H9 (cell line): ENCODE measurements around the gene TSEN15. TPM values are rescaled to one million over a fixed set of nuclear protein-coding genes. Genes with fewer than 3 reads are reported as not detected.

Experiments used
- DNase-seq: peaks from one replicate; pipeline ENCODE4 v3.0.0-alpha.2; 2017
- H2AFZ ChIP-seq: one replicate; pipeline ENCODE4 v1.6.1; 2013; ENCODE audit warnings: mild to moderate bottlenecking, low read length, control low read depth, moderate library complexity
- H2AK5ac ChIP-seq: 2 replicates; pipeline ENCODE4 v1.6.1; 2013; ENCODE audit warnings: low read length, control low read depth, mixed read lengths; ENCODE audit not compliant: insufficient read length
- H2BK120ac ChIP-seq: one replicate; pipeline ENCODE4 v1.6.1; 2013; ENCODE audit warnings: low read depth, mild to moderate bottlenecking, low read length, control low read depth, inconsistent platforms; ENCODE audit not compliant: poor library complexity, severe bottlenecking
- H2BK12ac ChIP-seq: 2 replicates; pipeline ENCODE4 v1.6.1; 2013; ENCODE audit warnings: low read length, control low read depth, mixed read lengths, low read depth; ENCODE audit not compliant: insufficient read length
- H2BK15ac ChIP-seq: 2 replicates; pipeline ENCODE4 v1.6.1; 2013; ENCODE audit warnings: low read depth, low read length, control low read depth
- H2BK20ac ChIP-seq: one replicate; pipeline ENCODE4 v1.6.1; 2013; ENCODE audit warnings: low read depth, mild to moderate bottlenecking, low read length, control low read depth, inconsistent platforms; ENCODE audit not compliant: poor library complexity, severe bottlenecking
- H2BK5ac ChIP-seq: 2 replicates; pipeline ENCODE4 v1.6.1; 2013; ENCODE audit warnings: low read length, control low read depth, mixed read lengths; ENCODE audit not compliant: insufficient read length
- H3K14ac ChIP-seq: 2 replicates; pipeline ENCODE4 v1.6.1; 2013; ENCODE audit warnings: low read length, control low read depth; ENCODE audit not compliant: insufficient read depth
- H3K18ac ChIP-seq: 2 replicates; pipeline ENCODE4 v1.6.1; 2013; ENCODE audit warnings: low read depth, mild to moderate bottlenecking, mixed read lengths, low read length, control low read depth; ENCODE audit not compliant: insufficient read length
- H3K23ac ChIP-seq: 2 replicates; pipeline ENCODE4 v1.6.1; 2013; ENCODE audit warnings: low read length, control low read depth, mixed read lengths, low read depth; ENCODE audit not compliant: insufficient read length
- H3K23me2 ChIP-seq: 2 replicates; pipeline ENCODE4 v1.6.1; 2013; ENCODE audit warnings: low read depth, mild to moderate bottlenecking, mixed read lengths, low read length, control low read depth; ENCODE audit not compliant: insufficient read length, poor library complexity, severe bottlenecking
- H3K27ac ChIP-seq: 2 replicates; pipeline ENCODE4 v1.5.1; 2013; ENCODE audit warnings: low read length, control low read depth, mixed read lengths, low read depth; ENCODE audit not compliant: insufficient read length
- H3K27me3 ChIP-seq: 2 replicates; pipeline ENCODE4 v1.6.1; 2013; ENCODE audit warnings: low read length, control low read depth, inconsistent platforms; ENCODE audit not compliant: insufficient read depth
- H3K4ac ChIP-seq: 2 replicates; pipeline ENCODE4 v1.6.1; 2013; ENCODE audit warnings: low read depth, mild to moderate bottlenecking, control low read depth, inconsistent platforms, low read length, moderate library complexity
- H3K4me1 ChIP-seq: 2 replicates; pipeline ENCODE4 v1.6.1; 2013; ENCODE audit warnings: low read length, control low read depth, inconsistent platforms; ENCODE audit not compliant: insufficient read depth
- H3K4me2 ChIP-seq: 2 replicates; pipeline ENCODE4 v1.6.1; 2013; ENCODE audit warnings: low read length, control low read depth, mixed read lengths; ENCODE audit not compliant: insufficient read length, insufficient read depth
- H3K56ac ChIP-seq: 2 replicates; pipeline ENCODE4 v1.6.1; 2013; ENCODE audit warnings: low read depth, mild to moderate bottlenecking, mixed read lengths, low read length, control low read depth; ENCODE audit not compliant: insufficient read length
- H3K79me1 ChIP-seq: 2 replicates; pipeline ENCODE4 v1.6.1; 2013; ENCODE audit warnings: low read depth, mild to moderate bottlenecking, moderate library complexity, low read length, control low read depth, inconsistent platforms; ENCODE audit not compliant: insufficient read depth, poor library complexity, severe bottlenecking
- H3K79me2 ChIP-seq: 2 replicates; pipeline ENCODE4 v1.6.1; 2013; ENCODE audit warnings: low read length, control low read depth, inconsistent platforms; ENCODE audit not compliant: insufficient read depth
- H3K9ac ChIP-seq: 2 replicates; pipeline ENCODE4 v1.6.1; 2013; ENCODE audit warnings: low read length, control low read depth, mixed read lengths; ENCODE audit not compliant: insufficient read length; ENCODE audit errors: extremely low read depth
- H3K9me3 ChIP-seq: one replicate; pipeline ENCODE4 v1.6.1; 2013; ENCODE audit warnings: low read depth, low read length, inconsistent platforms; ENCODE audit not compliant: control insufficient read depth
- H3T11ph ChIP-seq: one replicate; pipeline ENCODE4 v1.6.1; 2013; ENCODE audit warnings: mild to moderate bottlenecking, low read length, control low read depth, inconsistent platforms
- H4K20me1 ChIP-seq: one replicate; pipeline ENCODE4 v1.6.1; 2013; ENCODE audit not compliant: control insufficient read depth, insufficient read length, insufficient read depth
- H4K5ac ChIP-seq: 2 replicates; pipeline ENCODE4 v1.6.1; 2013; ENCODE audit warnings: low read depth, mild to moderate bottlenecking, mixed read lengths, low read length, control low read depth; ENCODE audit not compliant: insufficient read length
- H4K8ac ChIP-seq: replicated peaks from 2 replicates; pipeline ENCODE4 v1.6.1; 2013; ENCODE audit warnings: low read length, control low read depth, mixed read lengths, low read depth; ENCODE audit not compliant: insufficient read length
- H4K91ac ChIP-seq: 2 replicates; pipeline ENCODE4 v1.6.1; 2013; ENCODE audit warnings: low read depth, mild to moderate bottlenecking, moderate library complexity, mixed read lengths, low read length, control low read depth; ENCODE audit not compliant: insufficient read length
- H3K27ac Mint-ChIP-seq, 3 experiments: 2 replicates in 2 of 3; 3 replicates in 1 of 3; pipeline ENCODE4 v1.8.0; 2020 to 2021; ENCODE audit warnings: mixed read lengths in 3 of 3, mild to moderate bottlenecking in 1 of 3, moderate library complexity in 1 of 3
- H3K27me3 Mint-ChIP-seq: 2 replicates; pipeline ENCODE4 v1.8.0; 2021; ENCODE audit warnings: low read depth, mild to moderate bottlenecking, moderate library complexity, mixed read lengths
- H3K36me3 Mint-ChIP-seq, 3 experiments: 2 replicates in 2 of 3; 3 replicates in 1 of 3; pipeline ENCODE4 v1.8.0; 2020 to 2021; ENCODE audit warnings: low read depth in 3 of 3, mixed read lengths in 3 of 3; ENCODE audit not compliant: insufficient read depth in 1 of 3
- H3K4me1 Mint-ChIP-seq, 2 experiments: 2 replicates each; pipeline ENCODE4 v1.8.0; 2020; ENCODE audit warnings: mixed read lengths in 2 of 2
- H3K4me3 Mint-ChIP-seq, 2 experiments: 2 replicates in 1 of 2; 3 replicates in 1 of 2; pipeline ENCODE4 v1.8.0; 2020 to 2021; ENCODE audit warnings: mild to moderate bottlenecking in 2 of 2, mixed read lengths in 2 of 2, moderate library complexity in 1 of 2
- H3K9me3 Mint-ChIP-seq, 2 experiments: 2 replicates in 1 of 2; 3 replicates in 1 of 2; pipeline ENCODE4 v1.8.0; 2020; ENCODE audit warnings: mild to moderate bottlenecking in 2 of 2, mixed read lengths in 2 of 2, moderate library complexity in 1 of 2
- CTCF ChIP-seq: fragments of 200-600 bp; sonication (generic); conservative IDR thresholded peaks from 3 replicates; pipeline ENCODE4 v1.8.0; 2021; ENCODE audit warnings: antibody characterized with exemption, mild to moderate bottlenecking
- WGBS: extraction: QIAGEN DNeasy Blood & Tissue Kit; methylation state at CpG from one replicate; pipeline ENCODE4 v1.1.7; 2013; ENCODE audit warnings: missing lambda C conversion rate, low lambda C conversion rate, mixed read lengths; ENCODE audit not compliant: insufficient read length; ENCODE audit errors: extremely low coverage; 5-methylcytosine and 5-hydroxymethylcytosine counted together
- total RNA-seq: library from RNA; stranded (reverse); gene quantifications from 2 replicates; pipeline ENCODE4 v1.2.1, GENCODE V29; 2021

TSEN15 gene
- total RNA-seq, 1 experiment from 2014 or later, result 21.9 TPM

- no peak overlapping the region for H3K56ac ChIP-seq
- no peak overlapping the region for H2BK20ac ChIP-seq
- H4K20me1 ChIP-seq, result no peaks in the 10 kb centered on the region
- Mint-ChIP-seq H3K4me3 (no peak overlapping the region), H3K27ac (no peak overlapping the region), H3K9me3 (no peaks in the 10 kb centered on the region), H3K27me3 (no peaks in the 10 kb centered on the region; the same call in 1 of the 2 replicates), H3K36me3 (no peaks in the 10 kb centered on the region; a peak in 1 of 7 replicates), H3K4me1 (peaks cover 8% of the 10 kb centered on the region in 2 experiments)
- H3K27ac ChIP-seq, result no peak overlapping the region
- H4K5ac ChIP-seq, result no peak overlapping the region
- H3K23ac ChIP-seq, result no peak overlapping the region
- H3K79me1 ChIP-seq, result no peaks in the 10 kb centered on the region
- H3K23me2 ChIP-seq, result no peaks in the 10 kb centered on the region
- no peak for TF ChIP-seq CTCF
- H2AFZ ChIP-seq, result no peak overlapping the region
- no peaks in the 10 kb centered on the region for H3K4me1 ChIP-seq
- no peak overlapping the region for H3K4me2 ChIP-seq
- H2BK12ac ChIP-seq, result no peak overlapping the region
- no peak overlapping the region for H3K18ac ChIP-seq
- no peak overlapping the region for H2BK5ac ChIP-seq
- peaks cover 1% of the 10 kb centered on the region; the same call in 1 of the 2 replicates for H3K79me2 ChIP-seq
- H3K27me3 ChIP-seq, result no peaks in the 10 kb centered on the region
- H4K8ac ChIP-seq, result no peak overlapping the region
- whole genome bisulfite sequencing, result no CpG with 5 or more reads among the region's 2 CpGs
- no peak overlapping the region for H3K4ac ChIP-seq
- no peak overlapping the region for H3K14ac ChIP-seq
- peak overlapping the region; percentile 19 for H3K9ac ChIP-seq
- DNase-seq, result no peak
- H3K9me3 ChIP-seq, result no peaks in the 10 kb centered on the region
- H3T11ph ChIP-seq, result no peak overlapping the region
- no peak overlapping the region for H4K91ac ChIP-seq
- no peak overlapping the region for H2BK120ac ChIP-seq
- H2BK15ac ChIP-seq, result no peak overlapping the region
- no peak overlapping the region for H2AK5ac ChIP-seq
These were observed 41.5 kb downstream of the TSEN15 start for GRCh38 chr1:184093071-184093470.
